K562 (cell line): ENCODE results near the gene ZNF197. TPM values are rescaled to one million over a fixed set of nuclear protein-coding genes. Genes with fewer than 3 reads are reported as not detected.

ENCODE experiments used
- ATAC-seq: fragments of 200-7000 bp; cut with Tn5 transposase; 3 replicates; pipeline ENCODE4 v1.9.1; 2020; ENCODE audit warnings: moderate library complexity
- BruUV-seq: library from RNA; stranded (reverse); fragments of 400-500 nt; replicated peaks from 2 replicates; lab custom pipeline; 2021; lab: Mats Ljungman, UMichigan
- CTCF ChIA-PET: fragments of 300-600 bp; formaldehyde crosslinking; extraction: SDS; loops from one replicate; lab custom pipeline; 2021; ENCODE audit warnings: low intra/inter-chr PET ratio; lab: Yijun Ruan, JAX
- POLR2A ChIA-PET: fragments of 300-600, 350-650 bp; sonication (Branson Sonifier 250); formaldehyde crosslinking; extraction: SDS; loops from one replicate; lab custom pipeline; 2021; ENCODE audit warnings: antibody characterized with exemption, inconsistent platforms; lab: Yijun Ruan, JAX
- DNase-seq, 4 experiments: peaks; one replicate each; pipeline versions ENCODE4 v3.0.0 to v3.0.0-alpha.2; 2011 to 2018; ENCODE audit warnings: low spot score in 3 of 4, mixed read lengths in 3 of 4; ENCODE audit errors: extremely low read depth in 1 of 4
- FAIRE-seq: peaks from 2 replicates; lab custom pipeline; 2011; peaks lifted over from hg19 to GRCh38; lab: Jason Lieb, UNC
- H2AFZ ChIP-seq: 2 replicates; pipeline ENCODE4 v1.6.0; 2011; ENCODE audit warnings: low read depth, low read length, control low read depth, inconsistent platforms
- H3K27ac ChIP-seq: fragments of 200-600 bp; 3 replicates; pipeline ENCODE4 v1.8.0; 2011; ENCODE audit warnings: low read depth, mild to moderate bottlenecking, control low read depth, inconsistent platforms, low read length, moderate library complexity, mixed read lengths; ENCODE audit errors: extremely low read depth
- H3K27me3 ChIP-seq, 2 experiments: fragments of 300-600 bp in 1 of 2; 2 replicates in 1 of 2; 3 replicates in 1 of 2; pipeline versions ENCODE4 v1.6.0 to v1.8.0; 2011; ENCODE audit warnings: inconsistent platforms in 2 of 2, low read length in 2 of 2, mild to moderate bottlenecking in 1 of 2, mixed read lengths in 1 of 2, moderate library complexity in 1 of 2; ENCODE audit not compliant: control insufficient read depth in 2 of 2, insufficient read depth in 2 of 2
- H3K36me3 ChIP-seq: fragments of 300-600 bp; 3 replicates; pipeline ENCODE4 v1.8.0; 2011; ENCODE audit warnings: mild to moderate bottlenecking, low read length, inconsistent platforms; ENCODE audit not compliant: control insufficient read depth, insufficient read depth
- H3K4me1 ChIP-seq, 2 experiments: fragments of 200-600 bp in 1 of 2; replicated peaks in 1 of 2; 2 replicates in 1 of 2; 3 replicates in 1 of 2; pipeline versions ENCODE4 v1.5.1 to v1.8.0; 2011; ENCODE audit warnings: inconsistent platforms in 2 of 2, low read length in 2 of 2, mild to moderate bottlenecking in 1 of 2, mixed read lengths in 1 of 2, moderate library complexity in 1 of 2; ENCODE audit not compliant: control insufficient read depth in 2 of 2, insufficient read depth in 2 of 2
- H3K4me2 ChIP-seq: 2 replicates; pipeline ENCODE4 v1.6.1; 2011; ENCODE audit warnings: low read length, control low read depth, inconsistent platforms, mixed read lengths; ENCODE audit not compliant: insufficient read depth
- H3K4me3 ChIP-seq: fragments of 200-600 bp; sonication (generic), shearing (Covaris generic); 2 replicates; pipeline ENCODE4 v1.5.1; 2016; ENCODE audit warnings: control low read depth, inconsistent platforms
- H3K79me2 ChIP-seq: fragments of 200-600 bp; 3 replicates; pipeline ENCODE4 v1.8.0; 2011; ENCODE audit warnings: low read length, inconsistent platforms; ENCODE audit not compliant: control insufficient read depth, insufficient read depth
- H3K9ac ChIP-seq, 2 experiments: 2 replicates each; pipeline versions ENCODE4 v1.6.0 to v1.6.1; 2011; ENCODE audit warnings: low read depth in 2 of 2, low read length in 2 of 2, control low read depth in 1 of 2, inconsistent platforms in 1 of 2, mild to moderate bottlenecking in 1 of 2, mixed read lengths in 1 of 2; ENCODE audit not compliant: insufficient read depth in 1 of 2
- H3K9me1 ChIP-seq: one replicate; pipeline ENCODE4 v1.6.0; 2011; ENCODE audit warnings: inconsistent platforms, mild to moderate bottlenecking, low read length, moderate library complexity; ENCODE audit not compliant: control insufficient read depth, insufficient read depth
- H3K9me3 ChIP-seq: replicated peaks from 2 replicates; pipeline ENCODE4 v1.5.1; 2011; ENCODE audit warnings: low read depth, low read length, inconsistent platforms; ENCODE audit not compliant: control insufficient read depth, insufficient read depth
- H4K20me1 ChIP-seq: replicated peaks from 2 replicates; pipeline ENCODE4 v1.6.1; 2011; ENCODE audit warnings: low read length, inconsistent platforms, mixed read lengths; ENCODE audit not compliant: control insufficient read depth, insufficient read depth
- CHD1 ChIP-seq: fragments of 200-600 bp; sonication (generic); IDR thresholded peaks from one replicate; pipeline ENCODE4 v1.6.1; 2012; ENCODE audit warnings: mild to moderate bottlenecking, moderate library complexity, low read length, inconsistent platforms
- MTA3 ChIP-seq: fragments of 450-650 bp; formaldehyde crosslinking; IDR thresholded peaks from 2 replicates; pipeline ENCODE4 v1.6.1; 2017; ENCODE audit warnings: mild to moderate bottlenecking, borderline replicate concordance
- PYGO2 ChIP-seq: fragments of 450-650 bp; IDR thresholded peaks from 2 replicates; pipeline ENCODE4 v1.6.1; 2016; ENCODE audit warnings: mild to moderate bottlenecking, missing genetic modification characterization, moderate library complexity, missing compliant biosample characterization
- RREB1 ChIP-seq: fragments of 250-450 bp; sonication (Bioruptor Pico); IDR thresholded peaks from 2 replicates; pipeline ENCODE4 v1.4.0; 2020
- TRIM28 ChIP-seq: fragments of 450-650 bp; IDR thresholded peaks from 2 replicates; pipeline ENCODE4 v1.6.1; 2017
- ZBTB12 ChIP-seq: fragments of 250-450 bp; sonication (Bioruptor Pico); IDR thresholded peaks from 2 replicates; pipeline ENCODE4 v1.4.0; 2020
- ZEB2 ChIP-seq: fragments of 450-650 bp; IDR thresholded peaks from 2 replicates; pipeline ENCODE4 v1.6.1; 2016
- ZMIZ1 ChIP-seq, 2 experiments: fragments of 150-350 bp in 1 of 2; IDR thresholded peaks; 2 replicates each; pipeline ENCODE4 v1.6.1; 2012 to 2016; ENCODE audit warnings: low read depth in 2 of 2, low read length in 2 of 2, mild to moderate bottlenecking in 1 of 2, moderate library complexity in 1 of 2
- WGBS: fragments of 100-300 bp; shearing (Covaris generic); methylation state at CpG from one replicate; pipeline ENCODE4 v1.1.6; 2016; ENCODE audit warnings: low coverage, mixed read lengths; ENCODE audit not compliant: insufficient coverage; ENCODE audit errors: missing lambda C conversion rate; 5-methylcytosine and 5-hydroxymethylcytosine counted together
- in situ Hi-C: fragments of 300-500 bp; cut with MboI; formaldehyde crosslinking; loops from 4 replicates; pipeline ENCODE4 v1.15.0; 2018; ENCODE audit warnings: inconsistent platforms, mixed read lengths
- intact Hi-C: fragments of 100-400 bp; cut with micrococcal nuclease; formaldehyde crosslinking; loops from 2 replicates; pipeline ENCODE4 v1.14.2; 2022
- polyA plus RNA-seq, 8 experiments: library from polyadenylated mRNA; depleted of rRNA in 4 of 8; stranded (reverse) in 5 of 8; unstranded in 3 of 8; fragments of >200 nt; fragmentation: Nextera tagmentation in 2 of 8; fragmentation: Illumina TruSeq in 1 of 8; extraction: Ambion mirVana in 2 of 8; extraction: Trizol in 1 of 8; gene quantifications; 2 replicates each; pipeline versions ENCODE4 v1.2.1 to v1.2.3, GENCODE V29; 2011 to 2014; ENCODE audit warnings: inconsistent platforms in 1 of 8, missing spikeins in 1 of 8
- total RNA-seq, 7 experiments: library from RNA; depleted of rRNA in 6 of 7; stranded (reverse); fragments of >200 nt in 6 of 7; fragmentation: Illumina TruSeq in 2 of 7; extraction: Trizol in 2 of 7; gene quantifications; 2 replicates each; pipeline versions ENCODE4 v1.2.1 to v1.2.3, GENCODE V29; 2011 to 2021; ENCODE audit warnings: low replicate concordance in 1 of 7

The ZNF197 gene
- total and polyA plus RNA-seq, 9 of the 15 experiments (the other 6 are each of a cell fraction or from before 2014, with no cell fraction given): 3.5 to 19.1 (median 13.7) TPM

- no peak for TF ChIP-seq RREB1 (CRISPR knock-in tag)
These were observed 53.8 kb downstream of the ZNF197 start (continued) for GRCh38 chr3:44678480-44679116.

- Histone ChIP-seq H3K9me3 (peaks cover 3% of the 10 kb centered on the region; the same call in 1 of the 2 replicates), H3K36me3 (no peaks in the 10 kb centered on the region), H3K4me3 (no peak overlapping the region), H3K4me2 (no peak overlapping the region), H2AFZ (no peak overlapping the region), H3K27ac (no peak overlapping the region), H3K4me1 (peaks cover 0 to 5% of the 10 kb centered on the region in 2 experiments; a peak in 1 of 5 replicates), H3K9me1 (no peaks in the 10 kb centered on the region), H4K20me1 (no peaks in the 10 kb centered on the region), H3K79me2 (no peaks in the 10 kb centered on the region), H3K9ac (no peak overlapping the region), H3K27me3 (peaks cover 3 to 10% of the 10 kb centered on the region in 2 experiments; a peak in 4 of 5 replicates)
- intact Hi-C loops: no loop called here
- CTCF ChIA-PET: no interaction called here
- 5% methylated on average over 4 of the region's 4 CpGs for WGBS
- DNase-seq (no peak), ATAC-seq (no peak), FAIRE-seq (no peak)
- in situ Hi-C loops: no loop called here
- BruUV-seq: no TSS peak
- POLR2A ChIA-PET: interaction anchor here (0.6 to 1.8 kb wide), 3 partner anchors 15 to 21 kb away, joined by 3 to 4 read pairs (median 3); no protein-coding TSS in a partner anchor
- TF ChIP-seq PYGO2 (no peak), CHD1 (no peak), ZEB2 (no peak), MTA3 (no peak), TRIM28 (no peak), ZBTB12 (CRISPR knock-in tag) (no peak), ZMIZ1 (IDR thresholded peaks at IDR 0.05; ENCODE audit: low read depth in 2 of 2, low read length in 2 of 2) (no peak)
These were observed 56.2 kb downstream of the ZNF197 start for GRCh38 chr3:44680921-44681455.
